Glomerular visceral epithelial cell (primary cell): ENCODE data around the gene SLC38A11.

ENCODE experiments used
- DNase-seq: peaks from one replicate; pipeline ENCODE4 v3.0.0-alpha.2; 2016; ENCODE audit errors: extremely low spot score

SLC38A11 gene

GRCh38 chr2:164917296-164917903 is 37.9 kb downstream of the SLC38A11 start:
- peak; percentile 61 for DNase-seq

- no peak for DNase-seq
Observed at GRCh38 chr2:164915566-164915965, 39.8 kb downstream of the SLC38A11 start.

- DNase-seq: peak; percentile 44
Observed at GRCh38 chr2:164913640-164914350, 41.5 kb downstream of the SLC38A11 start.

GRCh38 chr2:164913011-164913410 is 42.3 kb downstream of the SLC38A11 start:
- DNase-seq: no peak

- DNase-seq: no peak
Observed at GRCh38 chr2:164911832-164912231, 43.5 kb downstream of the SLC38A11 start.

- peak; percentile 26 for DNase-seq
Observed at GRCh38 chr2:164910101-164910899, 45.0 kb downstream of the SLC38A11 start.

GRCh38 chr2:164906947-164907346 is 48.4 kb downstream of the SLC38A11 start:
- no peak for DNase-seq

- DNase-seq: no peak
Observed at GRCh38 chr2:164905307-164905706, 50.0 kb downstream of the SLC38A11 start.

GRCh38 chr2:164903951-164904350 is 51.4 kb downstream of the SLC38A11 start:
- no peak for DNase-seq

- no peak for DNase-seq
Observed at GRCh38 chr2:164903204-164903603, 52.1 kb downstream of the SLC38A11 start.

GRCh38 chr2:164899121-164899520 is 56.2 kb downstream of the SLC38A11 start:
- no peak for DNase-seq

GRCh38 chr2:164898475-164898874 is 56.9 kb downstream of the SLC38A11 start:
- DNase-seq: peak; percentile 41

GRCh38 chr2:164897469-164898260 is 57.7 kb downstream of the SLC38A11 start:
- no peak for DNase-seq

GRCh38 chr2:164896634-164897355 is 58.5 kb downstream of the SLC38A11 start:
- DNase-seq: peak; percentile 54

GRCh38 chr2:164896226-164896625 is 59.1 kb downstream of the SLC38A11 start:
- DNase-seq: no peak

- no peak for DNase-seq
Observed at GRCh38 chr2:164891460-164891859, 63.9 kb downstream of the SLC38A11 start.

- no peak for DNase-seq
Observed at GRCh38 chr2:164890544-164890943, 64.8 kb downstream of the SLC38A11 start.

- DNase-seq: no peak
Observed at GRCh38 chr2:164888592-164888991, 66.7 kb downstream of the SLC38A11 start.

GRCh38 chr2:164887434-164888144 is 67.7 kb downstream of the SLC38A11 start:
- DNase-seq: no peak

GRCh38 chr2:164882276-164882675 is 73.0 kb downstream of the SLC38A11 start:
- no peak for DNase-seq

- no peak for DNase-seq
Observed at GRCh38 chr2:164881524-164881923, 73.8 kb downstream of the SLC38A11 start.
